SK-N-DZ (cell line): ENCODE measurements around the gene NAA35.

Source experiments
- DNase-seq: peaks from one replicate; pipeline ENCODE4 v3.0.0-alpha.2; 2015; ENCODE audit warnings: low spot score

NAA35 gene

DNA sequence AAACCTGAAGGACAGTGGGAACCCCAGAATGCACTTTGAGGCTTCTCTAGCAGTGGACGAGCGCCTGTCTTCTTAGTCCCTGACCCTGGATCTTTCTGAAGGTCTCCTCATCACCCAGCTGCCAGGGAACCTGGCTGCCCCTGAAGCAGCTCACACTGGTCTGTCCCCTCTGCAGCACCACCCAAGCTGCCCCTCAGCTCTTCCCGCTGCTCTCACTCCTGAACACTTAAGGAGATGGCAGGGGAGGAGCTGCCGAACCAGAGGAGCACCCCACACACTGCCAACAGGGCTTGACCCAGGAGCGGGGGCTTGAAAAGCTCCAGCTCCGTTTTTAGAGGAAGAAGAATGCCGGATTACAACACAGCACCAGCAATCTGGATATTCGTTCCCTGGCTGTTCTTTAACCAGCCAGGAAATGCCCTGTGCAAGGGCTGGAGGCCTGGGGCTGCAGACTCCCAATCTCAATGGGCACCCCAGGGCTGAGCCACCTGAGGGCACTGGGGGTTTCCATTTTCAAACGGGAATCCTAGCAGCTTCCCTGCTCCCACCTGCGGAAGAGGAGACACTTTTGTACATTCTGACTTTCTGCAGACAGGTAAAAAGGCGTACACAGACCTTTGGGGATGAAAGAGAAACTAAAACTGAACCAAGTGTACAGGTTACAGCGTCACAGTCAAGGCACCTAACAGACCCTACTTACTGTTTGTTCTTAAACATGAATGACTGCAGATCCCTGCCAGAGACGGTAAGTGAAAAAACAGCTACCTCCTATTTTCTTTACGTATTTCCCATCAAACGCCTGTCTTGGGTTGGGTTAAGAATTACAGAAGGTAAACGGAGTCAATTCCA, 122.1 kb downstream of the NAA35 start:
- DNase-seq: no peak

DNA sequence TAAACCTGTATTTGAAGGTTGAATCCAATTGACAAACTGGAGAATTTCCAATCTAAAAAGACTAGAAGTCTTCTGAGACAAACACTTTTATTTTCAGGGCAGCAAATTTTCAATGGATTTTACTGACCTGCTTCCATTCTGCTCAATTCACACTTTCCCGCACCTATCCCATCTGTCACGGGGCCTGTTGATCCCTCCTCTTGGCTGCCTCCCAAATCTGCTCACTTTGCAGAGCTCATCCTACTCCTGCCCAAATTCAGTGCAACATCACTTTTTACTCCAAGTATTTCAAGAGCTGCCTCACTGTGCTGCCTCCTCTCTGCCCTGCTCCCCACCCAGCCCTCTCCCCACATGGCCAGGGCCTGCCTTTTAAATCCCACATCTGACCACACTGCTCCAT, 123.3 kb downstream of the NAA35 start:
- no peak for DNase-seq

DNA sequence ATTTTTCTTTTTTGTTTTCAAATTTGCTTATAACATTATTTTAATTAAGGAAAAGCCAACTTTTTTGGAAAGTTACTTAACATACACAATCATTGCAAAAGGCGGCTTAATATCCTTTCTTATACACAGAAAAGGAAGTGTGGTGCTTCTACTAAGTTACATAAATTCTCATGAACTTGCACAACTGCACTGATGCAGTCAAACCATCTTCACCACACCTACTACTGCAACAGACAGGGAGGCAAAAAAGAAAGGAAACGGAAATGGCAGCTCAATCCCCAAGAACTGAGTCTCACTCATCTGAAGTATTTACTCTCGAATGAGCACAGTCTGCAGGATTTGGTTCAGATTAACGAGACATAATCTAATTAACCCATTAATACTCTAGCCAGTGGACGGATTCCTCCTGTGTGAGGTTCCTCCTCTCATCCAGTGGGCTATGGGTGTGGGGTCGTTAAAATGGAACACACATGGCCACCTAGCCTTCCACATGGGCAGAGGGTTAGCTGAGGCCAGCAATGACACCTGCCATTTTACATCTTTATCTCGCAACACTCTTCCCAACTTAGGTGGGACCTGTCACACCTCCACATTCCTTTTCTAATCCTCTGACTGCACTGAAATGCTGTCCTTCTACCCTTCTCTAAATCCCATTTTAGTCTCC, 128.4 kb downstream of the NAA35 start:
- DNase-seq: no peak
